HepG2 (cell line): ENCODE data around the gene CD151.
A peak's percentile ranks its signal among the peaks of the same experiment; 100 is the strongest.

Experiments
- POLR2A ChIP-seq, 2 experiments: IDR thresholded peaks; 2 replicates each; pipeline ENCODE4 v1.6.1; 2011; ENCODE audit warnings: low read depth in 2 of 2, low read length in 2 of 2, mild to moderate bottlenecking in 1 of 2, moderate library complexity in 1 of 2; ENCODE audit not compliant: insufficient read depth in 1 of 2
- RXRA ChIP-seq: sonication (generic); formaldehyde crosslinking; IDR thresholded peaks from 2 replicates; pipeline ENCODE4 v1.5.1; 2020; ENCODE audit warnings: missing genetic modification reagents
- SMYD3 ChIP-seq: sonication (generic); formaldehyde crosslinking; IDR thresholded peaks from 2 replicates; pipeline ENCODE4 v1.8.1; 2023; ENCODE audit warnings: mild to moderate bottlenecking, missing genetic modification reagents
- ZNF281 ChIP-seq: sonication (generic); formaldehyde crosslinking; IDR thresholded peaks from 2 replicates; pipeline ENCODE4 v1.4.0; 2020; ENCODE audit warnings: missing genetic modification reagents, borderline replicate concordance
- ZNF513 ChIP-seq: sonication (generic); formaldehyde crosslinking; conservative IDR thresholded peaks from 2 replicates; pipeline ENCODE4 v1.5.0; 2020; ENCODE audit warnings: missing genetic modification reagents
- ZNF75D ChIP-seq: sonication (generic); formaldehyde crosslinking; IDR thresholded peaks from 2 replicates; pipeline ENCODE4 v1.8.1; 2023; ENCODE audit warnings: missing genetic modification reagents, mild to moderate bottlenecking, borderline replicate concordance
- ZSCAN29 ChIP-seq: sonication (generic); formaldehyde crosslinking; conservative IDR thresholded peaks from 2 replicates; pipeline ENCODE4 v1.4.0; 2020; ENCODE audit warnings: mild to moderate bottlenecking, missing genetic modification reagents

GRCh38 chr11:837990-838307, 5.2 kb downstream of the CD151 start:
- TF ChIP-seq ZNF75D (no peak), RXRA (CRISPR knock-in tag) (no peak), SMYD3 (CRISPR knock-in tag) (no peak), ZSCAN29 (no peak), ZNF281 (no peak), POLR2A (IDR thresholded peaks at IDR 0.05; ENCODE audit: insufficient read depth in 1 of 2, low read depth in 2 of 2, low read length in 2 of 2) (peak in 1 of 2 experiments; percentile 6; a peak in 1 of 4 replicates), ZNF513 (CRISPR knock-in tag) (no peak)
